Uterus (tissue), 4 donors: ENCODE data around the gene MED16. TPM values are rescaled to one million over a fixed set of nuclear protein-coding genes. Genes with fewer than 3 reads are reported as not detected.

Experiments used
- DNase-seq, 2 donors: peaks; one replicate each; pipeline ENCODE4 v3.0.0-alpha.2; 2019 to 2020
- H3K27ac ChIP-seq, 2 donors: fragments of 200-600 bp; sonication (generic); 1 replicate in 1 of 2; 2 replicates in 1 of 2; pipeline ENCODE4 v1.5.1; 2016 to 2018
- H3K27me3 ChIP-seq, 2 donors: fragments of 200-600 bp; sonication (generic); one replicate each; pipeline ENCODE4 v1.5.1; 2018 to 2019; ENCODE audit warnings: control low read depth in 1 of 2
- H3K36me3 ChIP-seq, 2 donors: fragments of 200-600 bp; sonication (generic); one replicate each; pipeline ENCODE4 v1.5.1; 2019; ENCODE audit warnings: control low read depth in 1 of 2
- H3K4me1 ChIP-seq, 2 donors: fragments of 200-600 bp; sonication (generic); one replicate each; pipeline ENCODE4 v1.5.1; 2018 to 2019; ENCODE audit warnings: control low read depth in 1 of 2
- H3K4me3 ChIP-seq, 2 donors: fragments of 200-600 bp; sonication (generic); 1 replicate in 1 of 2; 2 replicates in 1 of 2; pipeline ENCODE4 v1.5.1; 2018 to 2019; ENCODE audit warnings: mild to moderate bottlenecking in 1 of 2
- H3K9me3 ChIP-seq, 2 donors: fragments of 200-600 bp; sonication (generic); one replicate each; pipeline ENCODE4 v1.5.1; 2019; ENCODE audit warnings: control low read depth in 1 of 2
- CTCF ChIP-seq, 4 experiments: fragments of 200-600 bp in 2 of 4; fragments of 450-650 bp in 2 of 4; sonication (generic) in 2 of 4; IDR thresholded peaks; one replicate each; pipeline ENCODE4 v1.5.1; 2016 to 2019; ENCODE audit warnings: antibody characterized with exemption in 4 of 4, mild to moderate bottlenecking in 2 of 4, moderate library complexity in 1 of 4
- POLR2A ChIP-seq, 2 donors: fragments of 450-650 bp; IDR thresholded peaks; one replicate each; pipeline ENCODE4 v1.6.1; 2016; ENCODE audit warnings: antibody characterized with exemption in 2 of 2, mild to moderate bottlenecking in 1 of 2, moderate library complexity in 1 of 2
- intact Hi-C: fragments of 100-400 bp; cut with DNase I; formaldehyde crosslinking; loops from one replicate; pipeline ENCODE4 v1.15.1; 2023; ENCODE audit warnings: low total_unique reads
- total RNA-seq, 4 donors: library from RNA; depleted of rRNA in 3 of 4; stranded (reverse); fragments of >200 nt in 3 of 4; gene quantifications; one replicate each; pipeline versions ENCODE4 v1.1.0 to v1.2.4, GENCODE V29; 2014 to 2023
- donor health status: DM: yes; HTN: yes; CAD: no.

MED16 gene
- total RNA-seq, 4 donors from 2014 or later, result 12.0 to 69.1 (median 43.1) TPM

- no peaks in the 10 kb centered on the region for H3K27me3 ChIP-seq
- intact Hi-C loops, result no loop called here
- no peaks in the 10 kb centered on the region for H3K9me3 ChIP-seq
- DNase-seq, result no peak
- no peak for TF ChIP-seq POLR2A (IDR thresholded peaks at IDR 0.05)
- TF ChIP-seq CTCF (IDR thresholded peaks at IDR 0.05), result no peak
- no peak overlapping the region for H3K4me3 ChIP-seq
- no peaks in the 10 kb centered on the region for H3K4me1 ChIP-seq
- no peak overlapping the region for H3K27ac ChIP-seq
- H3K36me3 ChIP-seq, result no peaks in the 10 kb centered on the region
Measured at GRCh38 chr19:890831-891230, 2.2 kb downstream of the MED16 start.

GRCh38 chr19:889662-890295 lies 3.2 kb downstream of the MED16 start:
- Histone ChIP-seq H3K4me1 (no peaks in the 10 kb centered on the region), H3K27me3 (no peaks in the 10 kb centered on the region), H3K4me3 (no peak overlapping the region), H3K27ac (no peak overlapping the region), H3K9me3 (no peaks in the 10 kb centered on the region), H3K36me3 (no peaks in the 10 kb centered on the region)
- TF ChIP-seq POLR2A (IDR thresholded peaks at IDR 0.05), result no peak
- no peak for TF ChIP-seq CTCF (IDR thresholded peaks at IDR 0.05)
- intact Hi-C loops, result no loop called here
- DNase-seq, result no peak

GRCh38 chr19:888581-889385 lies 4.2 kb downstream of the MED16 start:
- no peaks in the 10 kb centered on the region for H3K27me3 ChIP-seq
- no peaks in the 10 kb centered on the region for H3K4me1 ChIP-seq
- no peaks in the 10 kb centered on the region for H3K36me3 ChIP-seq
- no peak overlapping the region for H3K4me3 ChIP-seq
- intact Hi-C loops, result no loop called here
- TF ChIP-seq CTCF (IDR thresholded peaks at IDR 0.05), result no peak
- TF ChIP-seq POLR2A (IDR thresholded peaks at IDR 0.05), result no peak
- no peak overlapping the region for H3K27ac ChIP-seq
- no peaks in the 10 kb centered on the region for H3K9me3 ChIP-seq
- DNase-seq, result no peak

- Histone ChIP-seq H3K27ac (no peak overlapping the region), H3K9me3 (no peaks in the 10 kb centered on the region), H3K4me1 (no peaks in the 10 kb centered on the region), H3K36me3 (no peaks in the 10 kb centered on the region), H3K27me3 (no peaks in the 10 kb centered on the region), H3K4me3 (no peak overlapping the region)
- DNase-seq, result no peak
- intact Hi-C loops, result no loop called here
- TF ChIP-seq CTCF (IDR thresholded peaks at IDR 0.05) (no peak), POLR2A (IDR thresholded peaks at IDR 0.05) (no peak)
Measured at GRCh38 chr19:887599-887998, 5.4 kb downstream of the MED16 start.

GRCh38 chr19:887072-887471 lies 5.9 kb downstream of the MED16 start:
- TF ChIP-seq POLR2A (IDR thresholded peaks at IDR 0.05), result no peak
- no peak for TF ChIP-seq CTCF (IDR thresholded peaks at IDR 0.05)
- H3K27ac ChIP-seq, result no peak overlapping the region
- no peaks in the 10 kb centered on the region for H3K4me1 ChIP-seq
- H3K9me3 ChIP-seq, result no peaks in the 10 kb centered on the region
- no peaks in the 10 kb centered on the region for H3K27me3 ChIP-seq
- no peak for DNase-seq
- no peak overlapping the region for H3K4me3 ChIP-seq
- intact Hi-C loops, result no loop called here
- H3K36me3 ChIP-seq, result no peaks in the 10 kb centered on the region
